Activated CD4-positive, alpha-beta T cell treated with anti-CD3 and anti-CD28 coated beads, Interleukin-2, Interleukin-4, amounts not matched to agents 100 ng/mL and 50 ng/mL, durations not matched to agents 16 hours and 8 hours (primary cell): ENCODE data around the gene FOXQ1.
A peak's percentile ranks its signal among the peaks of the same experiment; 100 is the strongest.

Experiments
- DNase-seq: peaks from one replicate; pipeline ENCODE4 v3.0.0-alpha.2; 2020; ENCODE audit warnings: low spot score

FOXQ1 gene, protein sequence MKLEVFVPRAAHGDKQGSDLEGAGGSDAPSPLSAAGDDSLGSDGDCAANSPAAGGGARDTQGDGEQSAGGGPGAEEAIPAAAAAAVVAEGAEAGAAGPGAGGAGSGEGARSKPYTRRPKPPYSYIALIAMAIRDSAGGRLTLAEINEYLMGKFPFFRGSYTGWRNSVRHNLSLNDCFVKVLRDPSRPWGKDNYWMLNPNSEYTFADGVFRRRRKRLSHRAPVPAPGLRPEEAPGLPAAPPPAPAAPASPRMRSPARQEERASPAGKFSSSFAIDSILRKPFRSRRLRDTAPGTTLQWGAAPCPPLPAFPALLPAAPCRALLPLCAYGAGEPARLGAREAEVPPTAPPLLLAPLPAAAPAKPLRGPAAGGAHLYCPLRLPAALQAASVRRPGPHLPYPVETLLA

DNA sequence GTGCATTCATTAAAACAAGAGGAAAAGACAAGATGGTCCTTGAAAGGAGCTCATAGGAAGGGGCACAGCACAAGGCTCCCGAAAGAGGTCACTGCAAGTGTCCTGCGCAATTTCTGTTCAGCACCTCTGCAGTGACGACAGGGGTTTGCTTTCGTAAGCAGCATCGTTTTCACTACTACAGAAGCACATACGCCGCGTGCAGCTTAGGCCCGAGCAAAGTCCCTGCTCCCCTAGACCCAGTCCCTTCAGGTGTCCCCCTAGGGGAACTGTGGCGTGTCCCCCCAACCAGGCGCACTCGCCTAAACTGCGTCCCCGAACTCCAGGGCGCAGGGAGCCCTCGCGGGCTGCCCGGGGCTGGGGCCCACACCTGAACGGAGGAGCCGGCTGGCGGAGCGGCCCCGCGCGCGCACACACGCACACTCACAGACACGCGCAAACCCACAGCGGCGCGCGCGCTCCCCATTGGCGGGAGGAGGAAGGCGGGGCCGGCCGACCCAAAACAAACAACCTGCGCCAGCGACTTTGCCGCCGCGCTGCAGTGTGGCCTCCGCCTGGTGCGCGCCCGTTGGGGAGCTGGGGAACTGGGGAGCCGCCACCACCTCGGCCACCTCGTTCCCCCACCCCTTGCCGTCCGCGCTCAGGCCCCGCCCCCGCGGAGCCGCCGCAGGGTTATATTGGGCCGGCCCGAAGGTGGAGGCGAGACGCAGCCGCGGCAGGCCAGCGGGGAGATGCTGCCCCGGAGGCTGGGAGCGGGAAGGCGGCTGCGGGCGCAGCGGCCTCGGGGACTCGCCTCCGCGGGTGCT lies at the start of gene FOXQ1:
Gene FOXQ1 (plus strand): TSS at position 699 of the 803 bp plus-strand sequence. CDS start 607 bp downstream, outside the sequence.
- DNase-seq, result peak; percentile 15

DNA sequence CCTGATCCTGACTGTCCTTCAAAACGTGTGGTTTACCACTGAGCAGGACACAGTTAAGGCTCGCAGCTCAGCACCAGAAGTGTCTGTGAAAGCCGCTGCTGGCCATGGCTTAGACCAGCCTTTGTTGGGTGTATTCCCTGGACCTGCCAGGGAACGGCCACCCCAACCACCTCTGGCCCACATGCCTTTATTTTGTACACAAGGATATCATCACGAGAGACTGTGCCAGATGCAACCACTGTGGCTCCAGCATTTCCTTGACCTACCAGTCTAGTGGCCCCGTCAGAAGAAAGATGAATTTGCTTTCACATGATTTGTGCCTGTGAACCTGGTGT lies 49.2 kb upstream of the FOXQ1 start:
- no peak for DNase-seq

DNA sequence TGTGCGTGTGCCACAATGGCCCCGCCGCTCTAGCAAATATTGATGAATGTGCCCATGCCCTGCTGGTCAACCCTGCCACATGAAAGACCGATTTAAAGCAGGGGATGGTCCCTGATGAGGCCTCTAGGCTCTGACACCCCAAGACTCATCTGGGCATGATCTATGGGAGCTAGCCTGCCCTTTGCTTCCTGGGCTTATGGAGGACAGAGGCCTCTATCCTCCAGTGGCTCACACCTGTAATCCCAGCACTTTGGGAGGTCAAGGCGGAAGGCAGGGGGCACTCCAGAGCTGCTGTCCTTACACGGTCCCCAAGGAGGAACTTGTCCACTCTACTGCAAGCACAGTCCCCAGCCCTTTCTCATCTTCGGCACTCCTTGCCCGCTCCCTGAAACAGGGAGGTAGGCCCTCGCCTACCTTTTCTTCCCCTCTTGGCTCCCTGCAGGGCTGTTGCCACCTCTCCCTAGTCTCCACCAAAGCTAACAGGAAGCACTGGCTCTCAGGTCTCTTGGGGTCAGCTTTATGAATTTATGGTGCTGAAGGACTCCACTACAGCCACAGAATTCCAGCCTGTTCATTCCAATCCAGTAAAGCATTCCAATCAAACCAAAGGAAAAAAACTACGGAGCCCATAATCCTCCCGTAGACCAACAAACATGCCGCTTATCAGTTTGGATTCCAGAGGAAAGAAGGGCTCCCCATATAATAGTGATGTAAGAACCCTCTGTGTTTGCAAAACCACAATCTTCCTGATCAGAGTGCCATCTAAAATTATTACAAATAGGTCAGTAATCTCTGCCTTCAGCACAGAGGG lies 48.7 kb upstream of the FOXQ1 start:
- no peak for DNase-seq

DNA sequence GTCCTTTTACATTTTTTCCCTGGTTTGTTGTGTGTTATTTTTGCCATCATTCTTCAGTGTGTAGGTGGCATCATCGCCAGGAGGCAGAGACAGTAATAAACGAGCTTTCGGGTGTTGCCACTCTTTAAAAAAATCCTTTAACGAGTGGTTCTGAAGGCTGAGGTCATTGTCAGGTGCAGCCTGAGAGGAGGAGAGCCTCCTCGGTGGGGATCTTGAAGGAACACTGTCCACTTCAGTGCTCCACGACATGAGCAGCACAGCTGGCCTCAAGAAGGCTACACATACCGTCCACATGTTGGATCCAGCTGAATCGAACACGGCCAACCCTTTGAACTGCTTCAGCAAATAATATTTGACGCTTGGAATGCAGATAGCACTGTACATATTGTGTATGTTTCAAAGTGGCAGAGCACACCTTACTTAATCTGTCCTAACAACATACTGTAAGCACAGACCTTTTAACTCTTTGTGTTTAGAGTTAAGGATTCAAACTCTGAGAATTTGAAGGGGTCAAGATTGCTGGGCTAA lies 48.0 kb upstream of the FOXQ1 start:
- DNase-seq, result no peak

DNA sequence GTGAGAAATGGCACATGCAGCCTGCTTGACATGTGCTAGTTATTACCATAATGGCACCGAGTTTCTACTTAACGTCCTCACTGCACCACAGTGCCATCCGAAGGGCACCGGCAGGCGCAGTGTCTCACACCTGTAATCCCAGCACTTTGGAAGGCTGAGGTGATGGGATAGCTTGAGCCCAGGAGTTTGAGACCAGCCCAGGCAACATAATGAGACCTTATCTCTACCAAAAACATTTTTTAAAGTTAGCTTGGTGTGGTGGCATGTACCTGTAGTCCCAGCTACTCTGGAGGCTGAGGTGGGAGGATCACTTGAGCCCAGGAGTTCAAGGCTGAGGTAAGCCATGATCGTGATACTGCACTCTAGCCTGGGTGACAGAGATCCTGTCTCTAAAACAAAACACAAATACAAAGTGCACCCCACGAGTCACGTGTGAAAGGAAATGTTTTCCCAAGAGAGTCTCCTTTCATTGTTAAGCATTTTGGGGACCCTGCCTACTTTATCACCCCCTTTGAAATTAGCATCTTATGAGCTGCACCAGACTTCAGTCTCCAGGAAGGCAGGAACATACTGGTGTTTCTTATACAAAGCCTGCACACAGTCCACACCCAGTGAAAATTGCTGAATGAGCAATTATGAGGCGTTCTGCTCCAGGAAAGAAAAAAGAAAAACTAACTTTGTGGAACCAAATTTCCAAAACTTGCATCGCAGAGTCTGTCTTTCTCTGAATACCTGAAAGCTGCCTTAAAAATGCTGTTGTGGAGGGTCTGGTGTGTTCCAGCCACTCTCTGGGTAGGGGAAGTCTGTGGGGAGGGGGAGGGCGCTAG lies 47.1 kb upstream of the FOXQ1 start:
- no peak for DNase-seq

DNA sequence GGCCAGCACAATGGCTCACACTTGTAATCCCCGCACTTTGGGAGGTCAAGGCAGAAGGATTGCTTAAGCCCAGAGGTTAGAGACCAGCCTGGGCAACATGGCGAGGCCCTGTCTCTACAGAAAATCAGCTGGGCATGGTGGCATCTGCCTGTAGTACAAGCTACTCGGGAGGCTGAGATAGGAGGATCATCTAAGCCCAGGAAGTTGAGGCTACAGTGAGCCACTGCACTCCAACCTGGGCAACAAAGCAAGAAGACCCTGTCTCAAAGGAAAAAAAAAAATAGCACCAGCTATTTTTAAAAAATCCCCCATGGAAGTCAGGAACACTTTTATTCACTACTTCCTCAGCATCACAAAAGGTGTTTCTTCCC lies 45.2 kb upstream of the FOXQ1 start:
- DNase-seq, result no peak

DNA sequence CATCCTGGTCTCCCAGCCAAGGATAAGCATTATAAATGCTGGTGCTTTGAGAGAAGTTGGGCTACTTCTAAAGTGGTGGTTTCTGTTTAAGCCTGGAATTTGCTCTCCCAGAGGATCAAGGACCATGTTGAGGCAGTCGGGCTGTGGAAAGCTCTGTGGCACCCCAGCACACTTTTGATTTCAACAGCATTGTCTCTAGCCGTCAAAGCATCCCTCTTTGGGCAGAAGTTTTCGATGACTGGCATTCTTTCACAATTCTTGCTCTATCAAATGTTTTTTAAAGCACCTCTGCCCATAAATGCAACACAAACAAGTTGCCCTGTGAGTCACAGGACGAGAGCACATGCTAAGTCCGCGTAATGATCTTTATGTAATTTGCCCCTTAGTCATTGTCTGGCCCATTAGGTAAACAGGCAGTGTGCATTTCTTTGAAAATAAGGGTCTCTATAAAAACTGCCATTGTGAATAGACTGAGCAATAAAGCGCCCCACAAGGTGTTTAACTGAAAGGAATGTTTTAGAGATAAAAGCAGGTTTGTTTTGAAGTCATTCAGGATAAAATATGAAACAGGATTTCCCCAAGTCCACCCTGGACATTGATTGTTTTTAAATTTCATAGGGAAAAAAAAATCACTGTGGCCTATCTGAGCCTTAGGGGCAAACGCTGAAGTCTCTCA lies 44.7 kb upstream of the FOXQ1 start:
- no peak for DNase-seq

DNA sequence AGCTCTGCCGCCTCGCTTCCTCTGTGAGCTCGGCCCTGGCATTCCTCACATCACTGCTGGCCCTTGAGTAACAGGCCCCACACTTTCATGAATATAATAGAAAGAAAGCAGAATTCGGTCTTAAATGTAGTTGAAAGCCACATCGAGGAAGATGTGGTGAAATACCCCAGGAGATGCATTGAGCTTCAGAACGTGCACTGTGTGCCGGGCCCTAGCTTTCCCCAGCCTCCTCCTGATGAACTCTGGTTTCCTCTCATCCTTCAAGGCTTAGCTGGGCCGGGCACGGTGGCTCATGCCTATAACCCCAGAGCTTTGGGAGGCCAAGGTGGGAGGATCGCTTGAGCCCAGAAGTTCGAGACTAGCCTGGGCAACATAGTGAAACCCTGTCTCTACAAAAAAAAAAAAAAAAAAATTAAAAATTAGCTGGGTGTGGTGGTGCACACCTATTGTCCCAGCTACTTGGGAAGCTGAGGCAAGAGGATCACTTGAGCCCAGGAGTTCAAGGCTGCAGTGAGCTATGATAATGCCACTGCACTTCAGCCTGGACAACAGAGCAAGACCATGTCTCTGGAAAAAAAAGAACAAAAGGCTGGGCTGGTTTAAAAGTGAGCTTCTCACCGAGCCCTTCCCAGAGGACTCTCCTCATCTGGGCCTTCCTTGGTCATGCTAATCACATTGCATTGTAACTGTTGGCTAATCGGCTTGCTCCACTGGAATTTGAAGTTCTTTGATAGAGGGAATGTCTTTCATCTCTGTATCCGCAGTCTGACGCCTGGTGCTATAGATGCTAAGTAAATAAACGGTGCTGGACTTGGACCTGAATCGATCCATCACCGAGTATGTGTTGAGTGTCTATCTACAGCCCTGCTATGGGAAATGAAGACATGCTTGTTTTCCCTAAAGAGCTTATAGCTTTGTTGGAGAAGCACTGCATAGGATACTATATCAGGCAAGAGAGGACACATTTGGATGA lies 43.8 kb upstream of the FOXQ1 start:
- no peak for DNase-seq

DNA sequence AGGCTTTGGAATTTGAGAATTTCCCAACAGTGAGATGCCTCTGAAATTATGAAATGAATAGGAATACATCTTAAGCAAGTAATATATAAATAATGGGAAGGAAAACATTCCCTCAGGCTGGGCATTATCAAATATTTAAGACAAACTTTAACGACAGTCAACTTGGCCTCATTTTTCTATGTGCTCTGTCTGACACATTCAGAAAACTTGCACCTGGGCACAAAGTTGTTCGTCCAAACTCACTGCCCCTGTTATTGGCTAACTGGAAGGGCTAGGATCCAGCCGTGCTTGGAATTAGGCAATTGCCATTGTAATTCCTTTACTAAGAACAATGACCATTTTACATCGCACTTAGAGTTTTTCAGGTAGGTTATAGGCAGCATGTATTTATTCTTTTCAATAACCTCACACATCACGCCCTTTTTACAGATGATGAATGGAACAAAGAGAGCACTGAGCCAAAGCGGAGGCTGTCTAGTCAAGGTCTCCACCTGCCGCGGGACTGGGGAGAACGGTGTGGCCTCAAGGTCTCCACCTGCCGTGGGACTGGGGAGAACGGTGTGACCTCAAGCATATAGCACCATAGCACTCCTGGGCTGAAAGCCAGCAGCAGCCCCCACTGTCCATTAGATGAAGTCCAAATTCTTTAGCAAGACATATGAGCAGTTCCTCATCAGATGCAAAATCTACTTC lies 40.7 kb upstream of the FOXQ1 start:
- no peak for DNase-seq

DNA sequence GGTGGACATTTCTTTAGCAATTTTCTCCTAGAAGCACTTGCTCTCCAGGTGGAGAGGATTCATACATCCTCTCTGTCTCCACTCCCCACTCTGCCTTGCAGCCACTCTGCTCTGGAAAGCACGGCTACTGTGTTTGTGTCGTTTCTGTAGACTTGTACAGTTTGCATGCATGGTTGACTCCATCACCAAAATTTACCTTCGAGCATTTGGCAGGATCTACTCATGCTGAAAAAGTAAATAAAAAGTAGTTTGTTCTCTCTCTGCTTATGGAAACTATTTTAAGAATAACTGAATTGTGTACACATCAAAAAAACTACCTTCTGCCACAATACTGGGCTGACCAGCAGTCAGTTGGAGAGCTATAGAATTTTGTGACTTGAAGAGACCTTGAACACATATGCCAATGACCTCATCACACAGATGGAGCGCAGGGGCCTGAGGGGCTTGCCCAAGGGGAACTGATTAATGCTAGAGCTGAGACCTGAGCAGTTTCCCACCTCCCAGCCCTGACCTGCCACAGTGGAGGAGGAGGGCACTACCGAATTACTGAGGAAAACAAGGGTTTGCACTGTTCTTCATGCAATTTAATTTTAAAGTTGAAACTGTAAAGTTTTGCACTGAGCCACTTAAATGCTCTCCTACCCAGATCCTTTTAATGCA lies 33.7 kb upstream of the FOXQ1 start:
- DNase-seq, result no peak

DNA sequence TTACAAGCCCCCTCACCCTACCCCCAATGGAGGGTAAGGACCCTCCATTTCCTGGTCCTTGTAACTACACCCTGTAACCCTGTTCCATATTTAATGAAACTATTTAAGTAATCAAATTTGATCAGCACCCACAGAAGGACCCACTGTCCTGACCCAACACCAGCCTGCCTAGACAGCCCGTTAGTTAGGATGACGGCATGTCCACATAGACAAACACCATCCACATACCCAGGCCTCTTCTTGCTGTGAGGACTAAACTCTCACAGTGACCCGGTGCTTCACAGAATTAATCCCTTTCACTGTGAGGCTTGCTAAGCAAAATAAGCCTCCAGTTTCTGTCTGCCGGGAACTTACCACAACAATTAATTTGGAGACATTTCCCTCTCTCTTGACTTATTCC lies 32.8 kb upstream of the FOXQ1 start:
- DNase-seq, result no peak

DNA sequence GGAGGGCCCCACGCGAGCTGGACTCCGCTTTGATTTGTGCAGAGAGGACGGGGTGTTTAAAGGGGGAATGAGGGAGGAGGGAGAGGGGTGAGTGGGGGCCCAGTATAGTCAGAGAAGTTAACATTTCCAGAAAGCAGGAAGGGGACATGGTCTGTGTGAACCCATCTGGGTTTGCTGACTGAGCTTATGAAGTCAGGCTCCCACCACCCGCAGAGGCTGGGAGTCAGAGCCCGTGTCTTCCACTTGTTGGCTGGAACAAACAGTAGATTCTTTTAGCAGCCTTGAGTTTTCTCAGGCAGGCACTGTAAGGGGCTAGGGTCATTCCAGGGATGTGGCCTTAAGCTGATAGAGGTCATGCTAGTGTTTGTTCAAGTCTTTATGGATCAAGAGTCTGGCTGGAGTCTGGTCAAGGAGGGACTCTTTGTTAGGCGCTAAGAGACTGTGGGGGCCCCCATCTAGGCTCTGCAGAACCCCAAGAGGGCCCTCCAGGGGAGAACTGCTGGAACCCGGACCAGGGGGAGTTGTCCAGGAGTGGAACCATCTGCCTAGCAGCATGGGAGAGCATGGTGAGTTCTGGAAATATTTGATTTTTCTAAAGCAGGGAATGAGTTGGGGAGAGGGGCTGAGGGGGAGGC lies 31.1 kb upstream of the FOXQ1 start:
- DNase-seq, result no peak

DNA sequence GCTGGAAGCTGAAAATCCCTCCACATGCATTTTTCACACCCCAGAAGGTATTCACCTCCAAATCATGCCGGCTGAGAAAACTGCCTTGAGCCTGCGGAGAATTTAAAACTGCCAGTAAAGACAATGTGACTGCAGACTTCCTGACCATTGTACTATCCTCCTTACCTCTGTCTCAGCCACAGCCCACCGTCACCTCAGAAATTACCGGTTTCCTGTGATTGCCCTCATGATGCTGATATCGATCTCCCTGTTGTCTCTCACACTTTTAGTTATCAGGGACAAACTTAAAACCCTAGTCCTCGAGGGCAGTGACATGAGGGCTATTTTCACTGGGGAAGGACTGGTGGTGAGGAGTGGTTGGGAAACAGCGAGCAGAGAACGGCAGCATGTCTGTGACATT lies 30.2 kb upstream of the FOXQ1 start:
- no peak for DNase-seq

DNA sequence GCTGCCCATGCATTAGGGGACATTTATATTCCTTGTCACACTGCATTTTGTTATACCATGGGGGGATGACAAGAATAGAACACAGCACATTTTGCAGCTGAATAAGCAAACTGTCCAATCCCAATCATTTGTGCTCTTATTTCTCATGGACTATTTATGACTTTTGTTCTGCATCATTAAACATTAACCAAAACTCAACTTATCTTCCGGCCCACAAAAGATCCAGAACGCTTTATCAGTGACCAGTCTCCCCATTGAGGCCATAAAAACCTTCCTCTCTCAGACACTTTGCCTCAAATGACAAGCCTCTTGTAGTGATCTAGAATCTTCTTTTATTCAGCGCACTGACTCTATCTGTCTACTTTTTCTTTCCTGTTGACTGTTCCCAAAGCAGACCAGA lies 28.4 kb upstream of the FOXQ1 start:
- no peak for DNase-seq

DNA sequence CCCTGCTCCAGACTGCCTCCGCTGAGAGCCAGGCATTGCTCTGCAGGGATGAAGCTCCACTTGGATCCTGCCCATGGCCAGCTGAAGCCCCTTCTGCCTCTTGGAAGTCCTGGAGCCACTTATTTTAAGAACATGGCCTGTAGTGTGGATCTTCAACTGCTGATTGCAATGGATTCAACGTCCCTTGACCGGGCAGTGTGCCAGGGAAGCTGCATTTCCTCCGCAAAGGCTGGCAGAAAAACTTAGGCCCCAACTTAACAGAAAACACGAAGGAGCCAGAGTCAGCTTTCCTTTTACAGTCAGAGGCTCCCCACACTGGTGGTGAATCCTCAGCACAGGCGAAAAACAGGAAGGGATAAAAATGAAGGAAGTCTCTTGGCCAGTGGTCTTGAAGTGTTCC lies 26.3 kb upstream of the FOXQ1 start:
- no peak for DNase-seq

DNA sequence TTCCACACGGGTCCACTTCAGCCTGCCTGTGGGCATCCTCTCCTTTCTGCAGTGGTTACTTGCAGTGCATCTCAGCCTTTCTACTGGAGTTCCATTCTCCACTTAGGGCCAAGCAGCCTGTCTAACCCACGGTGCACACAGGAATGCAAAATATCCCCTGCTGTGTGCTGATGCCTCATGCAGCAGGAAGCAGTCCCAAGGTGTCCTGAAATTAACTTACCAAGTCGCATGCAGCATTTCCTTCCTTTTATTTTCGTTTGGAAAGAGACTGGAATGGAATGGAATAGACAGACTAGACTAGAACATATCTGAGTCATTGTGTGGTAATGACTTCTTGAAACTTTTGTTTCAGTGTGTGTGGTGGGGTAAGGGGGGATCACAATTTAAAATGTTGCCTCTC lies 25.9 kb upstream of the FOXQ1 start:
- DNase-seq, result no peak

DNA sequence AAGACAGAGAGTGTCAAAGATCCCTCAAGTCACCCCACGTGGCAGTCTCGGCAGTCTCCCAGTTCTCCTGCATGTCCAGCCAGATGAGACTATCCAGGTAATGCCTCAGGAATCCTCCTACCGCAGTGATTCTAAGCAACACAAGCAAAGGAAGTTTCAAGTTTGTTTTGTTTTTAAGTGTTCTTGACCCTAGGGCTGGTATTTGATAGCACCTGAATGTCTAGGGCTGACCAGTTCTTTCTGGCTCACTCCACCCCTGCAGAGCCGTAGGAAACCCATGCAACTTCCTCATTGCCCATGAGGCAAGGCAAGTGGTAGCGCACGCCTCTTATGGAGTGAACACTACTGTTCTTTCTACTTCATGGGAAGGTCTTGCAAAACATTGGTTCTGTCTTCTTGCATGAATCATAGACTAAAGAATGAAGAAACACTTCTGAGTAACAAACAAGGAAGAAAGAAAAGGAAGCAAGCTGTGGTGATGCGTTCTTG lies 24.8 kb upstream of the FOXQ1 start:
- no peak for DNase-seq

DNA sequence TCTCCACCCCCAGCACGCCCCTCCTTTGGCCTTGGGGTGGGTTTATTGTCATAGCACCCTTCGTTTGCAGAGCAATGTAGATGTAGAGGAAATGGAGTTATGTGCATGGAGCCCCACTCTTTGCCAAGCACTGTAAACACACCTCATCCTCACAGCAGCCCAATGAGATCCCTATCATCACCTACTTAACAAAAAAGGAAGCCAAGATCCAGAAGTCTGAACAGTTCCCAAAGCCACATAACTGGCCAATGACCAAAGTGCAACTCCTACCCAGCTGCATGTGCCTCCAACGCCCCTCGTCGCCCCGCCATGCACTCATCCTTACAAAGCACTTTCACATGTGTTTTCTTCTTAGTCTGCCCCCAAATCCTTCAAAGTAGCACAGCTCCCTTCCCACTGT lies 21.8 kb upstream of the FOXQ1 start:
- DNase-seq, result no peak
